ENCODE results near the gene FYB2.

FYB2 gene, protein sequence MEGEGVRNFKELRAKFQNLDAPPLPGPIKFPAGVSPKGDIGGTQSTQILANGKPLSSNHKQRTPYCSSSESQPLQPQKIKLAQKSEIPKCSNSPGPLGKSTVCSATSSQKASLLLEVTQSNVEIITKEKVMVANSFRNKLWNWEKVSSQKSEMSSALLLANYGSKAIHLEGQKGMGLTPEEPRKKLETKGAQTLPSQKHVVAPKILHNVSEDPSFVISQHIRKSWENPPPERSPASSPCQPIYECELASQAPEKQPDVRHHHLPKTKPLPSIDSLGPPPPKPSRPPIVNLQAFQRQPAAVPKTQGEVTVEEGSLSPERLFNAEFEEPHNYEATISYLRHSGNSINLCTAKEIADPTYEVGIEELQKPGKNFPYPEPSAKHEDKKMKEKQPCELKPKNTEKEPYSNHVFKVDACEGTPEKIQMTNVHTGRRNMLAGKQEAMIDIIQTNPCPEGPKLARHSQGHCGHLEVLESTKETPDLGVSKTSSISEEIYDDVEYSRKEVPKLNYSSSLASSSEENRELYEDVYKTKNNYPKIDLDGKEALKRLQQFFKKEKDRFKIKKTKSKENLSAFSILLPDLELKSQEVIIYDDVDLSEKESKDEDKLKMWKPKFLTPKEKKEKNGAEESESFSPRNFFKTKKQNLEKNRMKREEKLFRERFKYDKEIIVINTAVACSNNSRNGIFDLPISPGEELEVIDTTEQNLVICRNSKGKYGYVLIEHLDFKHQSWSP

GRCh38 chr1:56819387-56819899 is at the start of gene FYB2:
Gene FYB2 (minus strand): TSS chr1:56819404. CDS start chr1:56819290, 114 bp downstream.
- peaks cover 3% of the 10 kb centered on the region; the same call in 1 of the 2 replicates for H3K27me3 ChIP-seq (ENCODE audit: control insufficient read depth, low read length)
- no peaks in the 10 kb centered on the region for H3K36me3 ChIP-seq (ENCODE audit: control insufficient read depth, low read length)
- no peaks in the 10 kb centered on the region for H3F3A ChIP-seq (ENCODE audit: control insufficient read depth, insufficient read depth)
- H3K4me1 ChIP-seq (ENCODE audit: control insufficient read depth, low read length) = no peaks in the 10 kb centered on the region
- no peaks in the 10 kb centered on the region for H3K9me2 ChIP-seq (replicated peaks; ENCODE audit: control insufficient read depth, low read length)
- TF ChIP-seq EZH2phosphoT487 (IDR thresholded peaks at IDR 0.05; ENCODE audit: borderline replicate concordance, low read length) = no peak
- no peak for TF ChIP-seq CTCF (IDR thresholded peaks at IDR 0.05; ENCODE audit: low read depth, low read length, poor library complexity, severe bottlenecking)
- H3K4me2 ChIP-seq (ENCODE audit: low read length) = no peak within 1 kb of the TSS
- no peak within 1 kb of the TSS for H3K27ac ChIP-seq (ENCODE audit: low read depth, low read length)
- no peaks in the 10 kb centered on the region for H4K20me1 ChIP-seq (ENCODE audit: control insufficient read depth, insufficient read depth, low read depth, low read length)
- H3K79me2 ChIP-seq (ENCODE audit: control insufficient read depth, low read length) = no peaks in the 10 kb centered on the region
- no peak within 1 kb of the TSS for H3K4me3 ChIP-seq (ENCODE audit: low read length)
- H3K9me3 ChIP-seq (ENCODE audit: control insufficient read depth, insufficient read depth, low read length) = no peaks in the 10 kb centered on the region

- no peaks in the 10 kb centered on the region for H3F3A ChIP-seq (ENCODE audit: control insufficient read depth, insufficient read depth)
- no peak overlapping the region for H3K27ac ChIP-seq (ENCODE audit: low read depth, low read length)
- no peaks in the 10 kb centered on the region for H3K4me1 ChIP-seq (ENCODE audit: control insufficient read depth, low read length)
Observed at GRCh38 chr1:56868761-56869160, 49.6 kb upstream of the FYB2 start.

GRCh38 chr1:56867491-56867890 is 48.3 kb upstream of the FYB2 start:
- H3K36me3 ChIP-seq (ENCODE audit: control insufficient read depth, low read length) = no peaks in the 10 kb centered on the region
- H4K20me1 ChIP-seq (ENCODE audit: control insufficient read depth, insufficient read depth, low read depth, low read length) = no peaks in the 10 kb centered on the region
- no peak overlapping the region for H3K4me2 ChIP-seq (ENCODE audit: low read length)
- H3K4me3 ChIP-seq (ENCODE audit: low read length) = no peak overlapping the region
- no peaks in the 10 kb centered on the region; the same call in 1 of the 2 replicates for H3K9me2 ChIP-seq (replicated peaks; ENCODE audit: control insufficient read depth, low read length)
- no peaks in the 10 kb centered on the region for H3K4me1 ChIP-seq (ENCODE audit: control insufficient read depth, low read length)
- no peaks in the 10 kb centered on the region for H3K79me2 ChIP-seq (ENCODE audit: control insufficient read depth, low read length)
- H3K9me3 ChIP-seq (ENCODE audit: control insufficient read depth, insufficient read depth, low read length) = no peaks in the 10 kb centered on the region
- no peak overlapping the region for H3K27ac ChIP-seq (ENCODE audit: low read depth, low read length)
- H3K27me3 ChIP-seq (ENCODE audit: control insufficient read depth, low read length) = no peaks in the 10 kb centered on the region
- no peaks in the 10 kb centered on the region for H3F3A ChIP-seq (ENCODE audit: control insufficient read depth, insufficient read depth)
- TF ChIP-seq CTCF (IDR thresholded peaks at IDR 0.05; ENCODE audit: low read depth, low read length, poor library complexity, severe bottlenecking) (no peak), EZH2phosphoT487 (IDR thresholded peaks at IDR 0.05; ENCODE audit: borderline replicate concordance, low read length) (no peak)

More at GRCh38 chr1:56868761-56869160, 49.6 kb upstream of the FYB2 start:
- Histone ChIP-seq H3K36me3 (ENCODE audit: control insufficient read depth, low read length) (no peaks in the 10 kb centered on the region), H3K4me2 (ENCODE audit: low read length) (no peak overlapping the region), H3K9me3 (ENCODE audit: control insufficient read depth, insufficient read depth, low read length) (no peaks in the 10 kb centered on the region), H3K9me2 (replicated peaks; ENCODE audit: control insufficient read depth, low read length) (no peaks in the 10 kb centered on the region; the same call in 1 of the 2 replicates), H3K27me3 (ENCODE audit: control insufficient read depth, low read length) (no peaks in the 10 kb centered on the region), H4K20me1 (ENCODE audit: control insufficient read depth, insufficient read depth, low read depth, low read length) (no peaks in the 10 kb centered on the region), H3K4me3 (ENCODE audit: low read length) (no peak overlapping the region), H3K79me2 (ENCODE audit: control insufficient read depth, low read length) (no peaks in the 10 kb centered on the region)
- TF ChIP-seq EZH2phosphoT487 (IDR thresholded peaks at IDR 0.05; ENCODE audit: borderline replicate concordance, low read length) = no peak
- TF ChIP-seq CTCF (IDR thresholded peaks at IDR 0.05; ENCODE audit: low read depth, low read length, poor library complexity, severe bottlenecking) = no peak
